ENCODE data around the gene CD101. TPM values are rescaled to one million over a fixed set of nuclear protein-coding genes. Genes with fewer than 3 reads are reported as not detected.

CD101 gene
- total and polyA plus RNA-seq, 2 of the 8 experiments (the other 6 are each of a cell fraction or from before 2014, with no cell fraction given): 1.1 to 1.2 TPM

- TF ChIP-seq CHD7 (IDR thresholded peaks at IDR 0.05; ENCODE audit: insufficient replicate concordance, low read length) (no peak), TBP (IDR thresholded peaks at IDR 0.05; ENCODE audit: low read depth, low read length) (no peak), RNF2 (IDR thresholded peaks at IDR 0.05; ENCODE audit: borderline replicate concordance, low read depth, low read length, missing control alignments, poor library complexity, severe bottlenecking) (no peak), EP300 (IDR thresholded peaks at IDR 0.05; ENCODE audit: borderline replicate concordance in 1 of 2, low read depth in 2 of 2, low read length in 2 of 2) (no peak)
Observed at GRCh38 chr1:117017062-117017461, 15.5 kb downstream of the CD101 start (continued).
